Suprapubic skin (tissue), 3 donors: ENCODE data around the gene PDZD8.

Experiments
- EP300 ChIP-seq: sonication (generic); formaldehyde crosslinking; IDR thresholded peaks from one replicate; pipeline ENCODE4 v1.6.1; 2017; ENCODE audit warnings: antibody characterized with exemption
- TF ChIP-seq, protein P1 (sequence below), 2 donors: fragments of 200-600 bp in 1 of 2; fragments of 450-650 bp in 1 of 2; sonication (generic) in 1 of 2; IDR thresholded peaks; one replicate each; pipeline ENCODE4 v1.5.1; 2016 to 2019; ENCODE audit warnings: antibody characterized with exemption in 2 of 2, mild to moderate bottlenecking in 1 of 2, moderate library complexity in 1 of 2

DNA sequence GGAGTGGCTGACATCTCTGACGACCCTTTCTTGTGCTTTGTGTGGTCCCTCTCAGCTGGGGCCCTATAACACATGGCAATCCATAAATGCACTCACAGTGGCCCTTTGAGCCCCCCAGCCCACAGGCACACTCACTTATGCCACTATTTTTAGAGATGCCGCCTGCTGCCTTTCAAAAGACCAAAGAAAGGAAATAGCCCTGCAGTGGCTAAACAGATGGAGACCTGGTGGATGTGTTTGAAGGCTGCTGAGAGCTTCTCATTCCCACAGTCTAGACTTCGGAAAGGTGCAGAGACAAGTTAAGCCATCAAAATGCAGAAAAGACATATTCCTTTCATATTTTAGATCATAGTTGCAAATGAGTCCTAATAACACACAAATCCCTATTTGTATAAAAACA is 42.0 kb upstream of the PDZD8 start:
- TF ChIP-seq, protein P1, sequence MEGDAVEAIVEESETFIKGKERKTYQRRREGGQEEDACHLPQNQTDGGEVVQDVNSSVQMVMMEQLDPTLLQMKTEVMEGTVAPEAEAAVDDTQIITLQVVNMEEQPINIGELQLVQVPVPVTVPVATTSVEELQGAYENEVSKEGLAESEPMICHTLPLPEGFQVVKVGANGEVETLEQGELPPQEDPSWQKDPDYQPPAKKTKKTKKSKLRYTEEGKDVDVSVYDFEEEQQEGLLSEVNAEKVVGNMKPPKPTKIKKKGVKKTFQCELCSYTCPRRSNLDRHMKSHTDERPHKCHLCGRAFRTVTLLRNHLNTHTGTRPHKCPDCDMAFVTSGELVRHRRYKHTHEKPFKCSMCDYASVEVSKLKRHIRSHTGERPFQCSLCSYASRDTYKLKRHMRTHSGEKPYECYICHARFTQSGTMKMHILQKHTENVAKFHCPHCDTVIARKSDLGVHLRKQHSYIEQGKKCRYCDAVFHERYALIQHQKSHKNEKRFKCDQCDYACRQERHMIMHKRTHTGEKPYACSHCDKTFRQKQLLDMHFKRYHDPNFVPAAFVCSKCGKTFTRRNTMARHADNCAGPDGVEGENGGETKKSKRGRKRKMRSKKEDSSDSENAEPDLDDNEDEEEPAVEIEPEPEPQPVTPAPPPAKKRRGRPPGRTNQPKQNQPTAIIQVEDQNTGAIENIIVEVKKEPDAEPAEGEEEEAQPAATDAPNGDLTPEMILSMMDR (IDR thresholded peaks at IDR 0.05): no peak
- TF ChIP-seq EP300: no peak
